GM19455 (cell line): ENCODE measurements around the gene SHISAL1.
"Not testable (repeated sequence)": the region's sequence is repeated elsewhere in the genome, so short reads cannot be mapped to it uniquely, and the experiment has no call there.

Experiments used
- ATAC-seq: cut with Tn5 transposase; IDR thresholded peaks from one replicate; pipeline ENCODE4 v1.9.1; 2021; ENCODE audit not compliant: unreplicated experiment

SHISAL1 gene

DNA sequence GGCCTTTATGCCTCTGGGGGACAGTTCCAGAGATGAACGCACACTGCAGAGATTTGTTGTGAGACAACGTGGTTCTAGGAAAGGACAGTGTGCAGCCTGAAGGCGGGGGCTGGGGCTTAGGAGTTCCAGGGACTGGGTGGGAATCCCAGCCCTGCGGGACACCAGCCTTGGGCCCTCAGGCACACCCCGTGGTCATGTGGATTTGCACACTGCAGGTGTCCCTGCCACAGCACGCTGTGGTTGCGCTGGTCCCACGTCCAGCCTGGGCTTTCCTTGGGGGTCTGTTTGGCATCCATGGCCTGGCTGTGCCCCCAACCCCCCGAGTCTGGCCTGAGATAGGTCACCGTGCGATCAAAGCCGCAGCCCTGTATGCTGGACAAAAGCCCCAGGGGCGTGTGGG lies 7.3 kb downstream of the SHISAL1 start:
- ATAC-seq, result no peak

DNA sequence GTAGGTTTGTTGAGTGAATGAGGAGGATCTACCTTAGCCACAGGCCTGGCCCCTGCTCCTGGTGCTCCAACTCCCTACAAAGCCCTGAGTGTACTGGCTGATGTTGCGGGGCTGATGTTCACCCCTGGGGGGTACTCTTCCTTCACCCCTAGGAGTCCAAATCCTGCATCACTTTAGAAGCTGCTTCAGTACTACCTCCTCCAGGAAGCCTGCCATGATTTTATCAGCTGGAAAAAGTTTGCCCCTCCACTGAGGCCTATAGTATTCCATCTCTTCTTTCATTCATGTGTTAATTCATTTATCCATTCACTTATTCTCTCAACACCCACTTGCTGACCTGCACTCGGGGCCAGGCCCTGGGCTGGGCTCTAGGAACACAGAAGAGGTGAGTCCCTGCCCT lies 7.8 kb downstream of the SHISAL1 start:
- ATAC-seq, result no peak

DNA sequence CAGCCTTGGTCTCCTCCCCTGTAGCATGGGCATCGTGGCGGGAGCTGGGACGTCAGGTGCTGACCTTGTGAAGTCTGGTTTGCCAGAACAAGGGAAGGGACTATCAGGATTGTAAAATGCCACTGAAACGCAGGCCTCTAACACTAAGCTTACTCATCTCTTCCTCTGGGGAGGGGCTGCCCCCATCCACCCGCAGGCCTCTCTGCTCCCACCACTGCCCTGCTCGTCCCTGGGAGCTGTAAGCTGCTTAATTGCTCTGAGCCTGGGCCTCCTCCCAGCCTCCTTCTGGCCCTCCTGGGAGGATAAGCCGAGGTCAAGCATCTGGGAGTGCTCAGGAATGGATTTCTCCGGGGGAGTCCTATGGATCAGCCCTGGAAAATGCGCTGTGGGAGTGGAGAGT lies 8.4 kb downstream of the SHISAL1 start:
- ATAC-seq, result no peak

GRCh38 chr22:44302363-44302762 lies 10.4 kb downstream of the SHISAL1 start:
- ATAC-seq, result not testable (repeated sequence)

DNA sequence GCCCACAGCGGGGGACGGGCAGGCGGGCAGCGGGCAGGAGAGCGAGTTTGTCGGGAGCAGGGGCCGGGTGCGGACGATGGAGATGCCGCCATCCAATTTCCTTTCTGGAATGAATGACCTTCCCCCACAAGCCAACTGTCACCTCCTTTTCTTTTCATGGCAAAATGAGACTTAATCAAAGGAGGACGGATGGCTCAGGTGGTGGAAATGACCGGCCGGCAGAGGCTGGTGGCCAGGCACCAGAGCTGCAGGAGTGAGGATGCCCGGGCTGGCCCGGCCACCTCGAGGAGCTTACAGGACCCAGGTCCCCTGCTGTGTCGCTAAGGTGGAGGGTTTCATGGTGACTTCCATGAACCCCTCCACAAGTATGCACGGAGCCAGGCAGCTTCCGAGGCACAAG lies 11.7 kb downstream of the SHISAL1 start:
- no peak for ATAC-seq

- no peak for ATAC-seq
Measured at GRCh38 chr22:44299124-44299523, 13.6 kb downstream of the SHISAL1 start.

GRCh38 chr22:44298406-44299091 lies 14.2 kb downstream of the SHISAL1 start:
- ATAC-seq, result no peak

DNA sequence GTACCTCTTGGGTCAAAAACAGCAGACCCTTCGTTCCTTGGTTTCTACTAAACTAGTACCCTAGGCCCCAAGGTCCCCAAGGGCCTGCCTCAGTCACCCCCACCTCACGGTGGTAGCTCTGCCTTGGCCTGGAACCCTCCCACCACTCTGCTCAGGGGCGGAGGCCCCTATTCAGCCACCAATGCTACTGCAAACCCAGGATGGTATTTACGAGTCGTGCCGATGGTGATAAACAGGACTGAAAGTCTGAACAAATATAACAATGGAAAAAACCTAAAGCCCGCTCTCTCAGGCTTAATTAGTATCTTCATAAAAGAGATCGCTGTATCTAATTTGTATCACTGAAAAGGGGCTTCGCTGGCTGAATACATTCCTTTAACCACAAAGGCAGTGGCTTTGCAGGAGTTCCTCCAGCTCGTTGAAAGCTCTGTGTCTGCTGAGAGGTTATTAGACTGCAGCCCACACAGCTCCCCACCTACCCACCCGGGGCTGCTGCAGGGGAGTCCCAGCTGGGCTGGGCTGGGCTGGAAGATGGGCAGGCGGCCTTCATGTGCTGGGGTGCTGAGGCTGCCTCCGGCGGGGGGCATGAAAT lies 15.2 kb downstream of the SHISAL1 start:
- ATAC-seq, result no peak

DNA sequence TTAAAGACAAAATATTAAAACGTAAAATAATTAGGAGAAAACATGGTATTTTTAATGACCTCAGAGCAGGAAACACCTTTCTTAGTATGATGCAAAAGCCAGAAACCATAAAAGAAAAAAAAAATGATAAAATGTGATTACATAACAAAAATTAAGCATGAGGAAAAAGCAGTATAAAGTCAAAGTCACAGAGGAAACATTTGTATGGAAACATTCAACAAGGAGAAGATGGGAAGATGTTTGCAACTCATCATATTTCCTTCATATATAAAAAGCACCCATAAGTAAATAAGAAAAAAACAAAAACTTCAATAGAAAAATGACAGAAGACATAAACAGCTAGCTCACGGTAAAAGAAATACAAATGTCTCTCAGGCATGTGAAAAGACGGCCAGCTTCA lies 17.3 kb downstream of the SHISAL1 start:
- ATAC-seq, result no peak

- ATAC-seq, result no peak
Measured at GRCh38 chr22:44293876-44294275, 18.9 kb downstream of the SHISAL1 start.

GRCh38 chr22:44293034-44293433 lies 19.7 kb downstream of the SHISAL1 start:
- no peak for ATAC-seq

GRCh38 chr22:44292521-44292920 lies 20.2 kb downstream of the SHISAL1 start:
- ATAC-seq, result no peak

DNA sequence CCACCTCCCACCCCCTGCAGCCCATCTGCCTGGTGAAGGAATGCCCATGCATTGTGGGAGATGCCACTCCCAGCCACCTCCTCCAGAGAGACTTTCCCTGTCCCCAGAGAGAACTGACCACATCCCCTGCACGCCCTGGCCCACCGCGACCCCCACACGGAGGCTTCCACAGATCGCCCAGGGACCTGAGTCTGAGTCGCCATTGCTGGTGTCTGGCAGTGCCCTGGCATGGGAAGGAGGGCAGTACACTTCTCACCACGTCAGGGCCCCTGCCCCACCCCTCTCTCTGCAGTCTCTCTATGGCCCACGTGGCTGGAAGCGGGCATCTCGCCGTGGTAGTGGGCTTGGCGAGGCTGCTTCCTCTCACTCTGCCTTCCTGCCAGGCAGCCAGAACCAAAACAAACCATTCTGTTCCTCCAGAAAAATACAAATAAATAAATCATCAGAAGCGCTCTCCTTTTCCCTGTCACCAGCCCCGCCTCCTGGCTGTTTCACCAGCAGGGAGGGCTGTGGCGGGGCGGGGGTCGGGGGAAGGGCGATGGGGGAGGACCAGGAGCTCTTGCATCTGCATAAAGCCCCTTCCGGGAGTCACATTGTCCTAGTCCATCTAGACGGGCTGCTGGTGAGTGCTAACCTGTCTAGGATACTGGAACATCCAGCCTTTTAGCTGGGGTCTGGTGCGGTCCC lies 20.9 kb downstream of the SHISAL1 start:
- ATAC-seq, result no peak

DNA sequence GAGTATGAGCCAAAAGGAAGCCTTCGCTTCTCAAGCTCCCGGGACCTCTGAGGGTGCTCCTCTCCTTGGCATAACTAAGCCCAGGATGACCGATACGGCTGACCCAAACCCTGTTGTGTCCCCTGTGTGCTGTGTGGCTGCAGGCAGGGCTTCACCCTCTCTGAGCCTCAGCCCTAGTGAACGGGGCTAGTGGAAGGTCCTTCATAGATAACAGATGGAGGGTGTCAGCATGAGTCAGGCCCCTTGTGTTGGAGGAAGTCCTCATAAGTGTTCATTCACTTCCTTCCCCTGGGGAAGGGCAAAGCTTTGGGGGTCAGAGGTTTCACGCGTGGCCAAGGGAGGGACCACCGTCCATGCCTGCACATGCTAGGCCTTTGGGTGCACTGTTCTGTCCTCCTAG lies 21.5 kb downstream of the SHISAL1 start:
- no peak for ATAC-seq

GRCh38 chr22:44289414-44290171 lies 23.2 kb downstream of the SHISAL1 start:
- ATAC-seq, result no peak

DNA sequence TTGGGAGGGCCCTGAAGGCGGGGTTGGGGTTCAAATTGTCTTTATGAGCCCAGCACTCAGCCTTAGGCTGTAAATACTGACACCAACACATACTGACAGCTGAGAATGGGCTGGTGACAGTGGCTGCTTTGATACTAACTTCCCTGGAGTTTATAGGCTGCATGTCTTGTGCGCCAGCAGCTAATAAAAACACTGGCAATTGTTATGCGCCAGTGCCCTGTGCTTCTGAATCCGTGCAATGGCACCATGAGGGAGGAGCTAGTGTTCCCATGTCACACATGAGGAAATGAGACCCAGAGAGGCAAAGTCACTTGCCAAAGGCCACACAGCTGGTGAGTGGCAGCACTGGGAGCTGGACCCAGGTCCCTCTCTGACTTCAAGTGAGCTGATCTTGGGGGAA lies 23.8 kb downstream of the SHISAL1 start:
- ATAC-seq, result no peak

GRCh38 chr22:44287741-44288140 lies 25.0 kb downstream of the SHISAL1 start:
- no peak for ATAC-seq

GRCh38 chr22:44287121-44287693 lies 25.5 kb downstream of the SHISAL1 start:
- ATAC-seq, result no peak

DNA sequence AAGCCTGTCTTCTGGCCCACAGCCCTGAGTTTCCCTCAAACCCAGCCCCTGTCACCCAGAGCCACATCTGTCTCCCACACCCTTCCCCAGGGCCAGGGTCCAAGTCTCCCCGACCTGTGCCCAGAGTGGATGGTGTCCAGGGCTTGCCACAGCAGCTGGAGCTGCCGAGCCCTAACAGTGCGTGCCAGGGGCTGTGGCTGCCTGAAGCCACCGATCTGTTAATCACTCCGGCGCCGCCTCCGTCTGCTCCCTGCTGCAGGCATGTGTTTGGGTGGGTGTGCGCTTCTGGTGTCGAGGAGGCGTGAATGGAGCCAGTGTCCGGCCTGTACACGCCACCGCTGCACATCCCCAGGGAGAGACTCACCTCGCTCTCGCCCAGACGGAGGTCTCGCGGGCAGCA lies 26.1 kb downstream of the SHISAL1 start:
- ATAC-seq, result no peak

GRCh38 chr22:44284711-44285110 lies 28.0 kb downstream of the SHISAL1 start:
- ATAC-seq, result no peak
